ENCODE data around the gene RAD21L1. TPM values are rescaled to one million over a fixed set of nuclear protein-coding genes. Genes with fewer than 3 reads are reported as not detected.

RAD21L1 gene
- polyA plus RNA-seq, 3 donors, result not detected

DNA sequence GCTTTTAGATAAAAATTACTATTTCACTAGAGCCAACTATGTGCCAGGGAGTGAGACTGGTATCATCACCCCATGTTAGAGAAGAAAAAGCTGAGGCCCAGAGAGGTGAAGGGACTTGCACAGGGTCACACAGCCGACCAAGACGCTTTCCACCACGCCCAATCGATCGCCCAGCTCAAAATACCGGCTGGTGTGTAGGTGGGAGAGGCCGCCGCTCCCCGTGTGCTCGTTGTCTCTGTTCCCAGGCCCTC is 40.0 kb downstream of the RAD21L1 start:
- no peak for DNase-seq (ENCODE audit: extremely low read depth in 1 of 11, low read depth in 9 of 11, low spot score in 4 of 11)

GRCh38 chr20:1266167-1266973 is 40.5 kb downstream of the RAD21L1 start, which contains the start of gene SNPH:
Gene SNPH (plus strand): TSS chr20:1266294. CDS start chr20:1296240, 29,946 bp downstream.
- DNase-seq (ENCODE audit: extremely low read depth in 1 of 11, low read depth in 9 of 11, low spot score in 4 of 11), result peak in 10 of 11 donors; percentile 26 to 50 (median 41)

DNA sequence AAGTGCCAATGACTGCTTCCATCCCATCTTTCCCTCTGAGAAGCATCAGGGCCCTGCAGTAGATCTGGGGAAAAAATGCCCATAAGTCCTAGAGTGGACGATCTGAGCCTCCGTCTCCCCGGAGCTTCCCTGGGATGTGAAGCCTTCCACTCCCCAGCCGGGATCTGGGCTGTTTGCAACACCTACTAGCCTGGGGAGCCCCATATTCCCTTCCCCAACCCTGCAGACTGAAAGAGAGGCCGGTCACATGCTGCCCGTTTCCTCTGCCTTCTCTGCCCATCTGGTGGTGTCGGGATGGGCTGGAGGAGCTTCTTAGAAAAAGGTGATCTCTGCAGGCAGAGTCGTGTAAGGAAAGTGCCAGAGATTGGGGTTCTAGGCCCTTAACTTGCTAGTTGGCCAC is 41.3 kb downstream of the RAD21L1 start:
- no peak for DNase-seq (ENCODE audit: extremely low read depth in 1 of 11, low read depth in 9 of 11, low spot score in 4 of 11)

GRCh38 chr20:1267809-1268374 is 42.0 kb downstream of the RAD21L1 start:
- no peak for DNase-seq (ENCODE audit: extremely low read depth in 1 of 11, low read depth in 9 of 11, low spot score in 4 of 11)

GRCh38 chr20:1269235-1269634 is 43.4 kb downstream of the RAD21L1 start:
- no peak for DNase-seq (ENCODE audit: extremely low read depth in 1 of 11, low read depth in 9 of 11, low spot score in 4 of 11)

DNA sequence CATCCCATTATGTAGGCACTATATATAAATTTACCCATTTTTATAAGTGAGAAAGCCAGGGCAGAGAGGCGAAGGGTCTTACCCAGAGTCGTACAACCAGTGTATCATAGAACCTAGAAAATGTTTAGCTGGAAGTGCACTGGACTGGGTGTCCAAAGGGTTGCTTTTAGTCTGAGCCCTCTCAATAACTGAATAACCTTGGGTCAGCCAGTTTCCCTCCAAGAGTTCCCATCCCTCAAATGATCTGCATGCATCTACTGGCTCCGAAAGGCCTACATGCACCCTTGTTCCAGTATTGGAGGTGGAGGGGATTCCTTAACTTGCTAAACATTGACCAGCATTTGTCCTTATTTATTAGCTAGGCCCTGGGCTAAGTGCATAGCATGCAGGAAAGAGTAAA is 44.0 kb downstream of the RAD21L1 start:
- DNase-seq (ENCODE audit: extremely low read depth in 1 of 11, low read depth in 9 of 11, low spot score in 4 of 11), result no peak

- no peak for DNase-seq (ENCODE audit: extremely low read depth in 1 of 11, low read depth in 9 of 11, low spot score in 4 of 11)
These were observed 46.7 kb downstream of the RAD21L1 start for GRCh38 chr20:1272368-1273100.

DNA sequence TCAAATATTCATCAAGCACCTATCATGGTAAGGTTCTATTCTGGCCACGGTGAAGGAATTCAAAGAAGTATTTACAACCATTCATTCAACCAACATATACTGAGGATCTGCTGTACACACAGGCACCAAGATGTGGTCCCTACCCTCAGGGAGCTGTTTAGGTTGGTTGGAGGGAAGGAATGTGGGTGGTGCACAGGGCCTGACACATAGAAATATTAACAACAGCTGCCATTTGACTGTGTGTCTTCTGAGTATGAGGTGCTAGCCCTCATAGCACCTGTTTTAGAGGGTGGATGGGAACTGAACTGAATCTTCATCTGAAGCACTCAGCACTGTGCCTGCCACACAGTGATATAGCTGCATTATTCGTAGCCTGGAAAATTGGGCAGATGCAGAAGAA is 47.5 kb downstream of the RAD21L1 start:
- DNase-seq (ENCODE audit: extremely low read depth in 1 of 11, low read depth in 9 of 11, low spot score in 4 of 11), result no peak

DNA sequence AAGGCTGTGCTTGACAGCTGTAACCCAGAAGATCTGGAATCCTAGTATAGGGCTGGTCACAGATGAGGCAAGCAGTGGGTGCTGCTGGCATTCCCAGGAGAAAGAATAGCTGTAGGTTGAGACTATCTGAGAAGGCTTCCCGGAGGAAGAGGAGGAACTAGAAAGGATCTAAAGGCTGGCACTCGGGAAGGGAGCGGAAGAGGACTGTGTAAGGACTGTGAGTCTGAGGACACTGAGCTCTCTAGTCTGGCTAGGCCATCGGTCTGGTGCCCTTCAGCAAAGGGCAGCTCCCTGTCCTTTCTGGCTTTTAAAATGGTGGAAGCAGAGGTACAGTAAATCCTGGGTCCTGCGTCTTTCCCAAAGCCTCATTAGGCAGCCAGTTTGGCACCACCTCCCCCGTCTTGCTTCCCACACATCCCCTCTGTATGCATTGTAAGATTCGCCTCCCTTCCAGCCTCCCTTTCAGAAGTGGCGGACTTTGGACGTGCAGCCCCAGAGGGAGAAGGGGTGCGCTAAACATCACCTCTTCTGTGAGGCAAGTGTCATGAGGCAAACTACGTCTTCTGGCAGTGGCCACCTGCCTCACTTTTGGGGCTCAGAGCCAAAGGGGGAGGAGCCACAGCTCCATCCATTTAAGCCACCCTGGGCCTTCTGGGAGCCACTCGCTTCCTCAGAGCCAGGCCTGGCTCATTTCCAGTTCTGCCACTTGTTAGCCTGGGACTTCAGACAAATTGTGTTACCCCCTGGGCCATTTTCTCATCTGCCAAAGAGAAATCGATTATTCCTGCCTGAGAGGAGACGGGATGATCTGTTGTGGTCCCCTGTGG is 48.9 kb downstream of the RAD21L1 start:
- no peak for DNase-seq (ENCODE audit: extremely low read depth in 1 of 11, low read depth in 9 of 11, low spot score in 4 of 11)

GRCh38 chr20:1275919-1276318 is 50.1 kb downstream of the RAD21L1 start:
- DNase-seq (ENCODE audit: extremely low read depth in 1 of 11, low read depth in 9 of 11, low spot score in 4 of 11), result no peak

DNA sequence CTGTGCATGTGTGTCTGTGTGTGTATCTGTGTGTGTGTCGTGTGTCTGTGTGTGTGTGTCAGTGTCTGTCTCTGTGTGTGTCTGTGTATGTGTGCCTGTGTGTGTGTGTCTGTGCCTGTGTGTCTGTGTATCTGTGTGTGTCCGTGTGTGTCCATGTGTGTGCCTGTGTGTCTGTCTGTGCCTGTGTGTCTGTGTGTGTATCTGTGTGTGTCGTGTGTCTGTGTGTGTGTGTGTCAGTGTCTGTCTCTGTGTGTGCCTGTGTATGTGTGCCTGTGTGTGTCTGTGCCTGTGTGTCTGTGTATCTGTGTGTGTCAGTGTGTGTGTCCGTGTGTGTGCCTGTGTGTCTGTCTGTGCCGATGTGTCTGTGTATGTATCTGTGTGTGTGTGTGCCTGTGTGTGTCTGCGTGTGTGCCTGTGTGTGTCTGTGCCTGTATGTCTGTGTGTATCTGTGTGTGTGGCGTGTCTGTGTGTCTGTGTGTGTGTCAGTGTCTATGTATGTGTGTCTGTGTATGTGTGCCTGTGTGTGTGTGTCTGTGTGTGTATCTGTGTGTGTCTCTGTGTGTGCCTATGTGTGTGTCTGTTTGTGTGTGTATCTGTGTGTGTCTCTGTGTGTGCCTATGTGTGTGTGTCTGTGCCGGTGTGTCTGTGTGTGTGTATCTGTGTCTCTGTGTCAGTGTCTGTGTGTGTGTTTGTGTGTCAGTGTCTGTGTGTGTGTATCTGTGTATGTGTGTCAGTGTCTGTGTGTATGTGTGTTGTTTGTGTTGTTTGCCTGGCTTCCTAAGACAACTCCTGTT is 51.9 kb downstream of the RAD21L1 start:
- DNase-seq (ENCODE audit: extremely low read depth in 1 of 11, low read depth in 9 of 11, low spot score in 4 of 11), result no peak

DNA sequence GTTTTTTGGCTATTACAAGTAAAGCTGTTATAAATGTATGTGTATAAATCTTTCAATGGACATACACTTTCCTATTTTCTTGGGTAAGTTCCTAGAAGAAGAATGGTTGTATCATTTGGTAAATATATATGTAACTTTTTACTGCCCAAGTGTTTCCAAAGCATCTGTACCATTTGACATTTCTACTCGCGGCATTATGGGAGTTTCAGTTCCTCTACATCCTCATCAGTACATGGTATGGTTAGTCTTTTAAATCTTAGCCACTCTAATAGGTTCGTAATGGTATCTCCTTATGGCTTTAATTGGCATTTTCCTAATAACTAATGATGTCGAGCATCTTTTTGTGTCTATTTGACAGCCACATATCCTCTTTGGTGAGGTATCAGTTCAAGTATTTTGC is 53.1 kb downstream of the RAD21L1 start:
- DNase-seq (ENCODE audit: extremely low read depth in 1 of 11, low read depth in 9 of 11, low spot score in 4 of 11), result no peak

DNA sequence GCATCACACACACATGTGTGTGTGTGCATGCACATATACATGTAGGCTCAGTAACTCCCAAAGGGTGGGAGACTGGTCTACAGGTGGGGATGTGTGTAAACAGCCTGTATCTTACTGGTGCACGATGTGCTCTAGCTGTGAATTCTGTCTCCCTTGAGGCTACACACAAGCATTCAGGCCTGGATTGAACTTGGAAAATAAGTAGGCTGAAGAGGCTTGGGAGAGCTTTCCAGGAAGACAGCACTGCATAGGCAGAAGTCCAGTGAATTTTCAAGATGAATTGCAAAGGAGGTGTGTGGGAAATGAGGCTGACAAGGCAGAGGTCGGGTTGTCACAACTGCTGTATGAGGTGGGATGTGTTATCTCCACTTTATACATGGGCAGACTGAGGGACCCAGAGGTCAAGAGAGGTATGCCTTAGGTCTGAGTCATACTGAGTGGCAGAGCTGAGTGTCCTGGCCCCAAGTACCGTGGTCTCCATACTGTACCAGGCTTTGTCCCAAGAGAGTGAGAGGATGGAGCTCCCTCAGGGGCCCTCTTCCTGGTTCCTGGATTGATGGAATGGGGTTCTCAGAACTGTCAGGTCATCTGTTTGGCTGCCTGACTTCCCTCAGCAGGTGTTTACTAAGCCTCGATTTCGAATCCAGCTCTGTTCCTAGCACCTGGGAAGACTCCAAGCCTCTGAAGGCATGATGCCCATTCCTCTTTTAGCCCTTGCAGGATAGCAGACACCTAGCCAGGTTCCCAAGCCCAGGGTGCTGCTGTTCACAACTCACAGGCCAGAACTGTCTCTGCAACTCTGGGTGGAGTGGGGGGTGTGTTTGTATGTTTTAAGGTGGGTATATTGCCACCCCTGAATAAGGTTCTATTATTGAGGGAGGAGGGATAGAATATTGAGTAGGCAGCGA is 54.6 kb downstream of the RAD21L1 start:
- no peak for DNase-seq (ENCODE audit: extremely low read depth in 1 of 11, low read depth in 9 of 11, low spot score in 4 of 11)

DNA sequence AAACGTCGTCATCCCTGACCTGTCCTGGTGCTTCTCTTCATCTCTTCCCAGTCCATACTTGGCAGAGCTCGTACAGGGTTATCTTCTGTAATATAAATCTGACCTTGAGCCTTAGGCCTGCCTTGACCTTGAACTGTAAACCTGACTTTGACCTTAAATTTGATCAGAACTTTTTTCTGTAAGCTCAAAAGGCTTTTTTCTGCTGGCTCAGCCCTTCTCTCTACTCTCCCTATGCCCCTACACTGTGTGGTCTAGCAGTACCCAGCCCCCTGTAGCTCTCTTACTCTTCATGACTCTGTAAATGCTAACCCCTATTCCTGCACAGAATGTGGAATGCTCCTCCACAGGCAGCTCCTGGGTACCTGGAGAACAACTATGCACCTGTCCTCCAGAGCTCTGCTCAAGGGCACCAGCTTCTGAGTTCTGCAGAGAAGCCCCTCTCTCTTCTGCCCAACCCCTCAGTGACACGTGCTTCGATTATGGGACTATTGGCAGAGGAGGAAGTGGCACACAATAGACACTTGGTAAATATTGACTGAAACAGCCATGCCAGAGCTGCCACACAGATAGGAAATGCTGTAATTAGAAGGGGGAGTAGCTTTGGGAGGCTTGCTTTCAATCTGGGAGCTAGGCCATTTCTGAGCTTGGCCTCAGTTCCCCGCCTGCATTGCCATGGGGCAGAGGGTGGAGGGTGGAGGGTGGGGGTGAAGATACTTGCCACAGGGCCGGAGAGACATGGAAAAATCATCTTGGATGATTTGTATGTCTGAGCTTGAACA is 55.6 kb downstream of the RAD21L1 start:
- no peak for DNase-seq (ENCODE audit: extremely low read depth in 1 of 11, low read depth in 9 of 11, low spot score in 4 of 11)

GRCh38 chr20:1282966-1283365 is 57.1 kb downstream of the RAD21L1 start:
- no peak for DNase-seq (ENCODE audit: extremely low read depth in 1 of 11, low read depth in 9 of 11, low spot score in 4 of 11)

GRCh38 chr20:1283522-1284510 is 58.0 kb downstream of the RAD21L1 start:
- DNase-seq (ENCODE audit: extremely low read depth in 1 of 11, low read depth in 9 of 11, low spot score in 4 of 11), result peak in 1 of 11 donors; percentile 20

Data from renal cortex interstitium (tissue), 11 donors.